K562 (cell line): ENCODE measurements around the gene SCUBE2. TPM values are rescaled to one million over a fixed set of nuclear protein-coding genes. Genes with fewer than 3 reads are reported as not detected.

Experiments
- ELF1 ChIP-seq: fragments of 200-800 bp; sonication (Bioruptor generic); IDR thresholded peaks from 2 replicates; pipeline ENCODE4 v1.6.1; 2016; ENCODE audit warnings: missing genetic modification characterization, missing compliant biosample characterization
- ELF2 ChIP-seq: fragments of 250-450 bp; sonication (Bioruptor Pico); IDR thresholded peaks from 2 replicates; pipeline ENCODE4 v1.5.0; 2021; ENCODE audit warnings: mild to moderate bottlenecking
- NCOA2 ChIP-seq, 2 experiments: fragments of 450-650 bp; IDR thresholded peaks; 2 replicates each; pipeline ENCODE4 v1.6.1; 2018; ENCODE audit warnings: mild to moderate bottlenecking in 2 of 2, moderate library complexity in 1 of 2; ENCODE audit not compliant: partially characterized antibody in 2 of 2
- NCOA6 ChIP-seq: fragments of 450-650 bp; IDR thresholded peaks from 2 replicates; pipeline ENCODE4 v1.6.1; 2017; ENCODE audit warnings: mild to moderate bottlenecking
- NEUROD1 ChIP-seq: fragments of 150-350 bp; IDR thresholded peaks from 2 replicates; pipeline ENCODE4 v1.6.1; 2014; ENCODE audit warnings: borderline replicate concordance, low read length, low read depth; ENCODE audit not compliant: partially characterized antibody
- NFXL1 ChIP-seq: fragments of 450-650 bp; formaldehyde crosslinking; IDR thresholded peaks from 2 replicates; pipeline ENCODE4 v1.4.0; 2021; ENCODE audit warnings: mild to moderate bottlenecking
- SOX6 ChIP-seq: fragments of 450-650 bp; IDR thresholded peaks from 2 replicates; pipeline ENCODE4 v1.6.1; 2014; ENCODE audit warnings: mild to moderate bottlenecking
- SPI1 ChIP-seq: IDR thresholded peaks from 2 replicates; pipeline ENCODE4 v1.6.1; 2011; ENCODE audit warnings: low read depth, low read length, control low read depth, borderline replicate concordance
- TBP ChIP-seq: optimal IDR thresholded peaks from 2 replicates; pipeline ENCODE3; 2011; ENCODE audit warnings: low read depth, low read length, improper control_type of control experiment
- TGIF2 ChIP-seq: sonication (generic); formaldehyde crosslinking; IDR thresholded peaks from 2 replicates; pipeline ENCODE4 v1.8.1; 2022; ENCODE audit warnings: mild to moderate bottlenecking, missing genetic modification reagents, moderate library complexity
- XRCC5 ChIP-seq: fragments of 200-400 bp; formaldehyde crosslinking; IDR thresholded peaks from 2 replicates; pipeline ENCODE4 v1.6.1; 2017; ENCODE audit warnings: low read depth, mild to moderate bottlenecking, low read length
- polyA plus RNA-seq, 8 experiments: library from polyadenylated mRNA; depleted of rRNA in 4 of 8; stranded (reverse) in 5 of 8; unstranded in 3 of 8; fragments of >200 nt; fragmentation: Nextera tagmentation in 2 of 8; fragmentation: Illumina TruSeq in 1 of 8; extraction: Ambion mirVana in 2 of 8; extraction: Trizol in 1 of 8; gene quantifications; 2 replicates each; pipeline versions ENCODE4 v1.2.1 to v1.2.3, GENCODE V29; 2011 to 2014; ENCODE audit warnings: inconsistent platforms in 1 of 8, missing spikeins in 1 of 8
- total RNA-seq, 7 experiments: library from RNA; depleted of rRNA in 6 of 7; stranded (reverse); fragments of >200 nt in 6 of 7; fragmentation: Illumina TruSeq in 2 of 7; extraction: Trizol in 2 of 7; gene quantifications; 2 replicates each; pipeline versions ENCODE4 v1.2.1 to v1.2.3, GENCODE V29; 2011 to 2021; ENCODE audit warnings: low replicate concordance in 1 of 7
- TF ChIP-seq, protein P1 (sequence below): fragments of 450-650 bp; IDR thresholded peaks from 2 replicates; pipeline ENCODE4 v1.6.1; 2016; ENCODE audit warnings: mild to moderate bottlenecking, moderate library complexity
- TF ChIP-seq, protein P2 (sequence below): sonication (generic); formaldehyde crosslinking; IDR thresholded peaks from 2 replicates; pipeline ENCODE4 v1.8.0; 2022; ENCODE audit warnings: mild to moderate bottlenecking, missing genetic modification reagents
- TF ChIP-seq, protein P3 (sequence below): sonication (generic); formaldehyde crosslinking; IDR thresholded peaks from 2 replicates; pipeline ENCODE4 v1.8.0; 2022; ENCODE audit warnings: mild to moderate bottlenecking, low read depth, missing genetic modification reagents

SCUBE2 gene
- total and polyA plus RNA-seq, 9 of the 15 experiments (the other 6 are each of a cell fraction or from before 2014, with no cell fraction given) = 0.06 to 0.40 (median 0.07) TPM; not detected in 6

DNA sequence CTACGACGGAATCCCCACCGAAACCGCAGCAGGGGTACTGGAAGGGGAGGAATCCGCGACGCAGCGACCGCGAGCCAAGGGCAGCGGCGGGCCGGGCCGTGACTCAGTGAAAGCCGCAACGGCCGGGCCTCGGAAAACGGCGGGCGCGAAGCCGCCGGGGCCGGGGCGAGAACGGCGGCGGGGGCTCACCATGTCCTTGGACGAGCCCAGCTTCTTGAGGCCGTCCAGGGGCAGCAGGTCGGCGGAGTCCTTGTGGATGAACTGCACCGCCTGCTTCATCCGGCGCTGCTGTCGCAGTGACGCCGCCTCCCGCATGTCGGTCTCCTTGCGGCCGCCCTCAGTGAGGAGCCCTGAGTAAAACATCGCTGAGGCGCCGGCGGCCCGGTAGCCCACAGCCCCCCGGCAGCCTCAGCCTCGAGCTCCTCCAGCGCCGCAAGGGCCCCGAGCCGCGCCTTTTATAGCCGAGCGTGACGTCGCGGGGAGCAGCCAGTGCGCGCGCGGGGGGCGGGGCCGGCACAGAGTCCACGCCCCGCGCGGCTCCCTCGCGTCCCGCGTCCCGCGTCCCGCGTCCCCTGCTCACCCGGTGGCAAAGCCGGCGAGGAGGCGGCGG, 87.7 kb downstream of the SCUBE2 start, which contains the start of gene NRIP3 (continued):
- TF ChIP-seq, protein P1, sequence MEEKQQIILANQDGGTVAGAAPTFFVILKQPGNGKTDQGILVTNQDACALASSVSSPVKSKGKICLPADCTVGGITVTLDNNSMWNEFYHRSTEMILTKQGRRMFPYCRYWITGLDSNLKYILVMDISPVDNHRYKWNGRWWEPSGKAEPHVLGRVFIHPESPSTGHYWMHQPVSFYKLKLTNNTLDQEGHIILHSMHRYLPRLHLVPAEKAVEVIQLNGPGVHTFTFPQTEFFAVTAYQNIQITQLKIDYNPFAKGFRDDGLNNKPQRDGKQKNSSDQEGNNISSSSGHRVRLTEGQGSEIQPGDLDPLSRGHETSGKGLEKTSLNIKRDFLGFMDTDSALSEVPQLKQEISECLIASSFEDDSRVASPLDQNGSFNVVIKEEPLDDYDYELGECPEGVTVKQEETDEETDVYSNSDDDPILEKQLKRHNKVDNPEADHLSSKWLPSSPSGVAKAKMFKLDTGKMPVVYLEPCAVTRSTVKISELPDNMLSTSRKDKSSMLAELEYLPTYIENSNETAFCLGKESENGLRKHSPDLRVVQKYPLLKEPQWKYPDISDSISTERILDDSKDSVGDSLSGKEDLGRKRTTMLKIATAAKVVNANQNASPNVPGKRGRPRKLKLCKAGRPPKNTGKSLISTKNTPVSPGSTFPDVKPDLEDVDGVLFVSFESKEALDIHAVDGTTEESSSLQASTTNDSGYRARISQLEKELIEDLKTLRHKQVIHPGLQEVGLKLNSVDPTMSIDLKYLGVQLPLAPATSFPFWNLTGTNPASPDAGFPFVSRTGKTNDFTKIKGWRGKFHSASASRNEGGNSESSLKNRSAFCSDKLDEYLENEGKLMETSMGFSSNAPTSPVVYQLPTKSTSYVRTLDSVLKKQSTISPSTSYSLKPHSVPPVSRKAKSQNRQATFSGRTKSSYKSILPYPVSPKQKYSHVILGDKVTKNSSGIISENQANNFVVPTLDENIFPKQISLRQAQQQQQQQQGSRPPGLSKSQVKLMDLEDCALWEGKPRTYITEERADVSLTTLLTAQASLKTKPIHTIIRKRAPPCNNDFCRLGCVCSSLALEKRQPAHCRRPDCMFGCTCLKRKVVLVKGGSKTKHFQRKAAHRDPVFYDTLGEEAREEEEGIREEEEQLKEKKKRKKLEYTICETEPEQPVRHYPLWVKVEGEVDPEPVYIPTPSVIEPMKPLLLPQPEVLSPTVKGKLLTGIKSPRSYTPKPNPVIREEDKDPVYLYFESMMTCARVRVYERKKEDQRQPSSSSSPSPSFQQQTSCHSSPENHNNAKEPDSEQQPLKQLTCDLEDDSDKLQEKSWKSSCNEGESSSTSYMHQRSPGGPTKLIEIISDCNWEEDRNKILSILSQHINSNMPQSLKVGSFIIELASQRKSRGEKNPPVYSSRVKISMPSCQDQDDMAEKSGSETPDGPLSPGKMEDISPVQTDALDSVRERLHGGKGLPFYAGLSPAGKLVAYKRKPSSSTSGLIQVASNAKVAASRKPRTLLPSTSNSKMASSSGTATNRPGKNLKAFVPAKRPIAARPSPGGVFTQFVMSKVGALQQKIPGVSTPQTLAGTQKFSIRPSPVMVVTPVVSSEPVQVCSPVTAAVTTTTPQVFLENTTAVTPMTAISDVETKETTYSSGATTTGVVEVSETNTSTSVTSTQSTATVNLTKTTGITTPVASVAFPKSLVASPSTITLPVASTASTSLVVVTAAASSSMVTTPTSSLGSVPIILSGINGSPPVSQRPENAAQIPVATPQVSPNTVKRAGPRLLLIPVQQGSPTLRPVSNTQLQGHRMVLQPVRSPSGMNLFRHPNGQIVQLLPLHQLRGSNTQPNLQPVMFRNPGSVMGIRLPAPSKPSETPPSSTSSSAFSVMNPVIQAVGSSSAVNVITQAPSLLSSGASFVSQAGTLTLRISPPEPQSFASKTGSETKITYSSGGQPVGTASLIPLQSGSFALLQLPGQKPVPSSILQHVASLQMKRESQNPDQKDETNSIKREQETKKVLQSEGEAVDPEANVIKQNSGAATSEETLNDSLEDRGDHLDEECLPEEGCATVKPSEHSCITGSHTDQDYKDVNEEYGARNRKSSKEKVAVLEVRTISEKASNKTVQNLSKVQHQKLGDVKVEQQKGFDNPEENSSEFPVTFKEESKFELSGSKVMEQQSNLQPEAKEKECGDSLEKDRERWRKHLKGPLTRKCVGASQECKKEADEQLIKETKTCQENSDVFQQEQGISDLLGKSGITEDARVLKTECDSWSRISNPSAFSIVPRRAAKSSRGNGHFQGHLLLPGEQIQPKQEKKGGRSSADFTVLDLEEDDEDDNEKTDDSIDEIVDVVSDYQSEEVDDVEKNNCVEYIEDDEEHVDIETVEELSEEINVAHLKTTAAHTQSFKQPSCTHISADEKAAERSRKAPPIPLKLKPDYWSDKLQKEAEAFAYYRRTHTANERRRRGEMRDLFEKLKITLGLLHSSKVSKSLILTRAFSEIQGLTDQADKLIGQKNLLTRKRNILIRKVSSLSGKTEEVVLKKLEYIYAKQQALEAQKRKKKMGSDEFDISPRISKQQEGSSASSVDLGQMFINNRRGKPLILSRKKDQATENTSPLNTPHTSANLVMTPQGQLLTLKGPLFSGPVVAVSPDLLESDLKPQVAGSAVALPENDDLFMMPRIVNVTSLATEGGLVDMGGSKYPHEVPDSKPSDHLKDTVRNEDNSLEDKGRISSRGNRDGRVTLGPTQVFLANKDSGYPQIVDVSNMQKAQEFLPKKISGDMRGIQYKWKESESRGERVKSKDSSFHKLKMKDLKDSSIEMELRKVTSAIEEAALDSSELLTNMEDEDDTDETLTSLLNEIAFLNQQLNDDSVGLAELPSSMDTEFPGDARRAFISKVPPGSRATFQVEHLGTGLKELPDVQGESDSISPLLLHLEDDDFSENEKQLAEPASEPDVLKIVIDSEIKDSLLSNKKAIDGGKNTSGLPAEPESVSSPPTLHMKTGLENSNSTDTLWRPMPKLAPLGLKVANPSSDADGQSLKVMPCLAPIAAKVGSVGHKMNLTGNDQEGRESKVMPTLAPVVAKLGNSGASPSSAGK = peak; percentile 98
- TF ChIP-seq NFXL1 (CRISPR knock-in tag) (no peak), SPI1 (no peak), ELF2 (0 out of 2 replicates have a peak, but pooled peaks have one; percentile 16), SOX6 (no peak), TBP (peak; percentile 97), TGIF2 (CRISPR knock-in tag) (no peak; the same call in 1 of the 2 replicates), NCOA6 (peak; percentile 81), ELF1 (tag) (no peak), NEUROD1 (no peak), XRCC5 (no peak), NCOA2 (IDR thresholded peaks at IDR 0.05; ENCODE audit: partially characterized antibody in 2 of 2) (no peak)
- TF ChIP-seq, protein P2, sequence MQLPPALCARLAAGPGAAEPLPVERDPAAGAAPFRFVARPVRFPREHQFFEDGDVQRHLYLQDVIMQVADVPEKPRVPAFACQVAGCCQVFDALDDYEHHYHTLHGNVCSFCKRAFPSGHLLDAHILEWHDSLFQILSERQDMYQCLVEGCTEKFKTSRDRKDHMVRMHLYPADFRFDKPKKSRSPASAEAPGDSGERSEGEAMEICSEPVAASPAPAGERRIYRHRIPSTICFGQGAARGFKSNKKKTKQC (CRISPR knock-in tag) = peak; percentile 75; the same call in 1 of the 2 replicates
- TF ChIP-seq, protein P3, sequence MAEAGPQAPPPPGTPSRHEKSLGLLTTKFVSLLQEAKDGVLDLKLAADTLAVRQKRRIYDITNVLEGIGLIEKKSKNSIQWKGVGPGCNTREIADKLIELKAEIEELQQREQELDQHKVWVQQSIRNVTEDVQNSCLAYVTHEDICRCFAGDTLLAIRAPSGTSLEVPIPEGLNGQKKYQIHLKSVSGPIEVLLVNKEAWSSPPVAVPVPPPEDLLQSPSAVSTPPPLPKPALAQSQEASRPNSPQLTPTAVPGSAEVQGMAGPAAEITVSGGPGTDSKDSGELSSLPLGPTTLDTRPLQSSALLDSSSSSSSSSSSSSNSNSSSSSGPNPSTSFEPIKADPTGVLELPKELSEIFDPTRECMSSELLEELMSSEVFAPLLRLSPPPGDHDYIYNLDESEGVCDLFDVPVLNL (CRISPR knock-in tag) = no peak
